Measurements from ENCODE around the gene DDX20. TPM values are rescaled to one million over a fixed set of nuclear protein-coding genes. Genes with fewer than 3 reads are reported as not detected.
A peak's percentile ranks its signal among the peaks of the same experiment; 100 is the strongest.
"Not testable (repeated sequence)": the region's sequence is repeated elsewhere in the genome, so short reads cannot be mapped to it uniquely, and the experiment has no call there.

The DDX20 gene
- total RNA-seq, 1 donor from 2014 or later, result 10.9 TPM

DNA sequence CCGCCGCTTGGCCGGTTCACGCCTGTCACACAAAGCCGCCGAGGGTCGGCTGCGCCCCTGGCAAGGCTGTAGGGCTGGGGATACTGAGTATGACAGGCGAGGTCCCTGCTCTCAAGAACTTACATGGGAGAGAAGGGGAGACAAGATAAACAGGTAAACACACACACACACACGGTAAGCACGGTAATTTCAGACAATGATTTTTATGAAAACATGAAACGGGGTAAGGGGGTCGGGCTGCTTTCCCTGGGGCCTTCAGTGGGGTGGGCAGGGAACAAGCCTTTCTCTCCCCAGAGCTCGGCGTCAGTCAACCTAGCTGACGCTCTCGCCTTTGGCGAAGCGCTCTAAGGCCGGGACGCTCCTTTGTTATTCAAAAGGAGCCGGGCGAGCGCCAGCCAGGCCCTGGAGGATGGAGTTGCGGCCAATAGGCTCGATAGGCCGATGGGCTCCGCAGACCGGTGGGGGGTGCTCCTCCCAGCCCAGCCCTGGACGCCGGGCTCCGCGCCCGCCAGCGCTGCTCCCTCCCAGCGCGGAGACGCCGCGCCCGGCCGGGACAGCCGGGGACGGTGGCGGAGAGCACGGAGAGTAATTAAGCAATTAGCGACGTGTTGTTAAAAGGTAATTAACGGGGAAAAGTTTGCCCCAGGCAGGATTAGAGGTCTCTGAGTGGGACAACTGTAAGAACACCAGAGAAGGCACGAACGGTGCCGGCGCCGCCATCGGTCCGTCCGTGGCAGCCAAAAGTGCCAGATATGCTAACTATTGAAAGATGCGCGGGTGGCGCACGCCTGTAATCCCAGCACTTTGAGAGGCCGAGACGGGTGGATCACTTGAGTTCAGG lies 15.6 kb upstream of the DDX20 start:
- intact Hi-C loops (cut with DNase I), result no loop called here
- DNase-seq, result peak; percentile 82
- no peaks in the 10 kb centered on the region for H3K36me3 ChIP-seq
- H3K27ac ChIP-seq, result peak overlapping the region; percentile 89
- H3K9me3 ChIP-seq, result no peaks in the 10 kb centered on the region
- H3K27me3 ChIP-seq, result no peaks in the 10 kb centered on the region
- ATAC-seq, result peak; percentile 63
- peaks cover 27% of the 10 kb centered on the region for H3K4me1 ChIP-seq
- peak overlapping the region; percentile 77 for H3K4me3 ChIP-seq
- TF ChIP-seq, protein P1, sequence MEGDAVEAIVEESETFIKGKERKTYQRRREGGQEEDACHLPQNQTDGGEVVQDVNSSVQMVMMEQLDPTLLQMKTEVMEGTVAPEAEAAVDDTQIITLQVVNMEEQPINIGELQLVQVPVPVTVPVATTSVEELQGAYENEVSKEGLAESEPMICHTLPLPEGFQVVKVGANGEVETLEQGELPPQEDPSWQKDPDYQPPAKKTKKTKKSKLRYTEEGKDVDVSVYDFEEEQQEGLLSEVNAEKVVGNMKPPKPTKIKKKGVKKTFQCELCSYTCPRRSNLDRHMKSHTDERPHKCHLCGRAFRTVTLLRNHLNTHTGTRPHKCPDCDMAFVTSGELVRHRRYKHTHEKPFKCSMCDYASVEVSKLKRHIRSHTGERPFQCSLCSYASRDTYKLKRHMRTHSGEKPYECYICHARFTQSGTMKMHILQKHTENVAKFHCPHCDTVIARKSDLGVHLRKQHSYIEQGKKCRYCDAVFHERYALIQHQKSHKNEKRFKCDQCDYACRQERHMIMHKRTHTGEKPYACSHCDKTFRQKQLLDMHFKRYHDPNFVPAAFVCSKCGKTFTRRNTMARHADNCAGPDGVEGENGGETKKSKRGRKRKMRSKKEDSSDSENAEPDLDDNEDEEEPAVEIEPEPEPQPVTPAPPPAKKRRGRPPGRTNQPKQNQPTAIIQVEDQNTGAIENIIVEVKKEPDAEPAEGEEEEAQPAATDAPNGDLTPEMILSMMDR (IDR thresholded peaks at IDR 0.05), result no peak

DNA sequence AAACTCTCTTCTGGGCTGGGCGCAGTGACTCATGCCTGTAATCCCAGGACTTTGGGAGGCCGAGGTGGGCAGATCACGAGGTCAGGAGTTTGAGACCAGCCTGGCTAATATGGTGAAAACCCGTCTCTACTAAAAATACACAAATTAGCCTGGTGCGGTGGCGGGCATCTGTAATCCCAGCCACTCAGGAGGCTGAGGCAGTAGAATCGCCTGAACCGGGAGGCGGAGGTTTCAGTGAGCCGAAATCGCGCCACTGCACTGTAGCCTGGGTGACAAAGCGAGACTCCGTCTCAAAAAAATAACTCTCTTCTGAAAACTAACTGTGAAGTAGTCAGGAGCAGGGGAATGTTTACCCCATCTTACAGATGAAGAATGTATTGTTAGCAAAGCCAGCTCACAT lies 13.4 kb upstream of the DDX20 start:
- H3K9me3 ChIP-seq; ATAC-seq; H3K4me3 ChIP-seq; H3K27me3 ChIP-seq; H3K36me3 ChIP-seq; intact Hi-C loops (cut with DNase I); H3K27ac ChIP-seq; DNase-seq: not testable (repeated sequence)
- H3K4me1 ChIP-seq, result peaks cover 18% of the 10 kb centered on the region

DNA sequence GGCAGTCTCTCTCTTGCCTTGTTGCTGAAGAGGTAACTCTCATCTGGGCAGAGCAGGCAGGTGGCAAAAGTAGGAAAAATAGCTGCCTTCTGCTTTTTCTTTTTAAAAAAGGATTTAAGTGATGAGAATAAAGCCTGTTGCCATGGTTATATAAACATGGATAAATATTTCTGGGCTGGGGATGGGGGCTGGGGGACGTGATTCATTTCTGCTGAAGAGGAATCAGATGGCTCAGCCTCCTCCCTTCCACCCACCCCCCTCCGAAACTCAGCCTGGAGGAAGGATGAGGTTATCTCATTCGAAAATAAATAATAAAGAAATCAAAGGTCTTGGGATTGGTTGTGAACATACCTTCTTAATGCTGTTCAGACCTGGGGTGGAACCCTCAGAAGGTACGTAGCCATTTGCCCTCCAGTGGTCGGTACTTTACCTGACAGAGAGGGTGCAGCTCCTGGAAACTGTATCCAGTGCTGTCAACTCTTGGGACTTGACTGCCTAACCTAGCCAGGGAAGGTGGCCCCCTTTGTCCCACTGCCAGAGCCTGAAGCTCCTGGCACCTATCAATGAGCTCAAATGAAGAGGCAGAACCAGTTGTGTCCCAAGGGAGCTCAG lies 12.7 kb upstream of the DDX20 start:
- intact Hi-C loops (cut with DNase I), result no loop called here
- Histone ChIP-seq H3K36me3 (no peaks in the 10 kb centered on the region), H3K27me3 (no peaks in the 10 kb centered on the region), H3K27ac (no peak overlapping the region), H3K9me3 (no peaks in the 10 kb centered on the region), H3K4me3 (no peak overlapping the region), H3K4me1 (peaks cover 10% of the 10 kb centered on the region)
- ATAC-seq (no peak), DNase-seq (no peak)
- TF ChIP-seq, protein P1 (IDR thresholded peaks at IDR 0.05), result no peak

DNA sequence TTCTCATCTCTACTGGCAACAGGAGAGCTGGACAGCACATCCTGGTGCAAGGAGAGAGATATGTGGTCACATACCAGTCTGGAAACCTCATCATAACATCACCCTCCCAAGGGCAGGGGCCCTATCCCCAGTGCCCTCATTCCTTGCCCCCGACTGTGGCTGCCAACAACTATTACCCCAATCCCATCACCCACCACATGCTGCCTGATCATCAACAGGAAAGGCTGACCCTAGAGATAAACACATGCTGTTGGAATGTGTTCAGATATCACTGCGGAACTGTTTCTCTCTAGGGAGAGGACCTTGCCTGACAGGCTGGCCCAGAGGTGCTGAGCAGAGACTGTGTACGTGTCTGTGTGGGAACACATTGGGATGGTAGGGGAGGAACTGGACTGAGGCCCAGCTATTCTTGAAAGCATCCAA lies 12.0 kb upstream of the DDX20 start:
- ATAC-seq (no peak), DNase-seq (no peak)
- Histone ChIP-seq H3K4me3 (no peak overlapping the region), H3K9me3 (no peaks in the 10 kb centered on the region), H3K4me1 (peaks cover 7% of the 10 kb centered on the region), H3K27ac (no peak overlapping the region), H3K36me3 (no peaks in the 10 kb centered on the region), H3K27me3 (no peaks in the 10 kb centered on the region)
- TF ChIP-seq, protein P1 (IDR thresholded peaks at IDR 0.05), result no peak
- intact Hi-C loops (cut with DNase I), result no loop called here

DNA sequence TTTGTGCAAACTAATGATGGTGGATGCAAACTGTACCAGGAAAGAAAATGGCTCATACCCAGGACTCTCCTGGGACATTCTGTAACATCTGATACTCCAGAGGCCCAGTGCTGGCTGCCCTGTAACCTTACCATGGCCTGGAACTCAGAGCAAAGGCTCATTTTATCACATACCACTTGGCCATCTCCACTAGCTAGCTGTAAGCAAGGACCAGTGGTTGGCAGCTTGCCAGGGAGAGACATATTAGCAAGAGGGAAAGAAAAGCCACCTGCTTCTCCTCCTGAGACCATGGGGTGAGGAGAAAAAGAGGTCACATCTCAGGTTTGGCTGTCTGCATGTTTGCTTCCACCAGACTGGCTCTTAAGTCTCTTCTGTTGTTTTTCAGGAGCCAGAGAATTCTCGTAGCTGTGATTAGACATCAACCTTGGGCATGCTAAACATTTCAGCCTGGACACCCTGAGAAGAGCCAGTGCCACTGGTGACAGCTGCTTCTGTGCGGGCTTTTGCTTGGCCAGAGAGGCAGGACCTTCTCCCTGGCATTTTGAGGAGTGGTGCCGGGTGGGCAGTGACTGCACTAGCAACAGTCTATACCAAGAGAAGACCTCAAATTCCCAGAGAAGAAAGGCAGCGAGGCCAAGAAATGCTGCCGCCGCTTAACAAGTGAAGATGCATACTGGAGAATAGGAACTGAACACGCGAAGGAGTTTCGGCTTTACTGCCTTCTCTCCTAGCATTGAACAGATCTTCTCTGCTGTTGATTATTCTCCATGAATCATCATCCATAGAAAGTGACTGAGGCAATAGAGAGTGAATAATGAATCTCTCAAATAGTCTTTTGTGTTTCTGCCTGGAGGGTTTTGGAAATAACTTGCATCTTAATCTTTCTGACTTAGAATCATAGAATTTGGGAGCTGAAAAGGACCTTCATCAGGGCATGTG lies 9.8 kb upstream of the DDX20 start:
- TF ChIP-seq, protein P1 (IDR thresholded peaks at IDR 0.05), result no peak
- intact Hi-C loops (cut with DNase I), result no loop called here

More for the DNA sequence above, 9.8 kb upstream of the DDX20 start:
- ATAC-seq, result no peak
- Histone ChIP-seq H3K27ac (no peak overlapping the region), H3K9me3 (no peaks in the 10 kb centered on the region), H3K4me3 (no peak overlapping the region), H3K36me3 (no peaks in the 10 kb centered on the region), H3K4me1 (no peaks in the 10 kb centered on the region), H3K27me3 (no peaks in the 10 kb centered on the region)
- no peak for DNase-seq

All from upper lobe of right lung (tissue), 1 donor.